ENCODE measurements around the gene LPCAT1.
"Not testable (repeated sequence)": the region's sequence is repeated elsewhere in the genome, so short reads cannot be mapped to it uniquely, and the experiment has no call there.

Gene LPCAT1

DNA sequence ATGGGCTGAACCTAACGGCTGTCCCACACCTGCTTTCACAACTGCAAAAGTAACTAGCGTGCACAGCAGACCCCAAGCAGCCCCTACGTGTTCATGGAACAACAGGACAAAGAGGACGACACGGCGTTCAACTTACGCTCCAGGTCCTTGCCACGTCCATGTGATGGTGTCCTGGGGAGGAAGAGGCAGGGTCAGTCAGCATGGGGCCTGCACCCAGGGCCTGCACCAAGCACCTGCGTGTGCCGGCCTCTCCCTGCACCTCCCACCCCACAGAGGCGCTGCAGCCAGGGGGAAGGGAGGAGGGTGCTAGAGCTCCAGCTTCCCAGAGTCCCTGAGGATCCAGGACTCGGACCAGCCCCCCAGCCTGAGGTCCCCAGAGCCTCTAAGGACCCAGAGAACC, 43.0 kb downstream of the LPCAT1 start:
- H3K27me3 ChIP-seq (ENCODE audit: control insufficient read depth, insufficient read depth, low read length) = no peaks in the 10 kb centered on the region
- H3K4me1 ChIP-seq (ENCODE audit: control insufficient read depth, insufficient read depth, low read length) = no peaks in the 10 kb centered on the region
- H3K9ac ChIP-seq (ENCODE audit: low read depth, low read length) = no peak overlapping the region
- H3K9me3 ChIP-seq (ENCODE audit: control insufficient read depth, insufficient read depth, low read length) = no peaks in the 10 kb centered on the region
- no peak overlapping the region for H3K4me3 ChIP-seq (ENCODE audit: low read depth, low read length)
- peaks cover 74% of the 10 kb centered on the region for H3K36me3 ChIP-seq (ENCODE audit: control insufficient read depth, insufficient read depth, low read length)

DNA sequence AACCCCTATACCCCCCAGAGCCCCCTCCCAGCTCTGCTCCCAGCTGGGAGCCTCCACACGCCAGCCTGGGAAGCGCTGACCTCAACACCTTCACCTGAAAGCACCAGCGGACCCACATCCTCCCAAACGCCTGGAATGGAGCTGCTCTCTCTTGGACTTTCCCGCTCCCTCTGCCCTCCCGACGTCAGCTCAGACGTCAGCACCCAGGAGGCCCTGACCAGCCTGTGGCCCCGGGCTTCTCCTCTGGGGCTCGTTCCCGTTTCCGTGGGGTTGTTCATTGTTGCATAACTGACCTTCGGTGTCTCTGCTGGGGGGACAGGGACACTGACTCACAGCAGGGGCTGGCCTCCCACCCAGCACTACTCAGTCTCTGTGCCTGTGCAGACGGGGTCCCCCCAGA, 43.5 kb downstream of the LPCAT1 start:
- no peaks in the 10 kb centered on the region for H3K27me3 ChIP-seq (ENCODE audit: control insufficient read depth, insufficient read depth, low read length)
- H3K9ac ChIP-seq (ENCODE audit: low read depth, low read length) = no peak overlapping the region
- peaks cover 74% of the 10 kb centered on the region for H3K36me3 ChIP-seq (ENCODE audit: control insufficient read depth, insufficient read depth, low read length)
- no peaks in the 10 kb centered on the region for H3K9me3 ChIP-seq (ENCODE audit: control insufficient read depth, insufficient read depth, low read length)
- H3K4me1 ChIP-seq (ENCODE audit: control insufficient read depth, insufficient read depth, low read length) = no peaks in the 10 kb centered on the region
- H3K4me3 ChIP-seq (ENCODE audit: low read depth, low read length) = no peak overlapping the region

DNA sequence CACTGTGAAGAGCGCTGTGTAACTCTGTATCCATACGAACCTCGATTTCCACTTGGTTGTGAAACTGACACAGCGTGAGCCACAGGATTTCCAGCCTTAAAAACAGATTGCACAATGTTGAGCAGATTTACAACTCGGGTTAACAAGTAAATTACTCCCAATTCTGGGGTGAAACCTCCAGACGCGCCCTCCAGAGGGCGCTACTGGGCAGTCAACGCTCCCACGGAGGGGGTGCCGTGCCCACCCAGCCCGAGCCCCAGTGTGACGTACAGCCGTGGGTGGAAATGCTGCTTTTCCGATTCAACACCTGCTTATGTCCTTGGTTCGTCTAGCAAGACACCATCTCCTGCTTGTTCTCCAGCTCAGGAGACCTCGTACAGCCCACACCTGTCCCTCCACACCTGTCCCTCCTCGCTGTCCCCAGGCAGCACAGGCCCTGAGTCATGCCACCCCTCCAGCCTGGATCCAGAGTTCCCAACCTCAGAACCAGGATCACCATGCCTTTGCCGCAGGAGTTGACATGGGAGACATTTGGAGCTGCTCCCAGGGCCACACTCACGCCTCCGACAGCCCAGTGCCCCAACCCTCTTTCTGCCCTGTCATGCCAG, 44.1 kb downstream of the LPCAT1 start:
- no peak overlapping the region for H3K9ac ChIP-seq (ENCODE audit: low read depth, low read length)
- no peaks in the 10 kb centered on the region for H3K9me3 ChIP-seq (ENCODE audit: control insufficient read depth, insufficient read depth, low read length)
- H3K4me3 ChIP-seq (ENCODE audit: low read depth, low read length) = no peak overlapping the region
- H3K4me1 ChIP-seq (ENCODE audit: control insufficient read depth, insufficient read depth, low read length) = no peaks in the 10 kb centered on the region
- peaks cover 75% of the 10 kb centered on the region for H3K36me3 ChIP-seq (ENCODE audit: control insufficient read depth, insufficient read depth, low read length)
- no peaks in the 10 kb centered on the region for H3K27me3 ChIP-seq (ENCODE audit: control insufficient read depth, insufficient read depth, low read length)

DNA sequence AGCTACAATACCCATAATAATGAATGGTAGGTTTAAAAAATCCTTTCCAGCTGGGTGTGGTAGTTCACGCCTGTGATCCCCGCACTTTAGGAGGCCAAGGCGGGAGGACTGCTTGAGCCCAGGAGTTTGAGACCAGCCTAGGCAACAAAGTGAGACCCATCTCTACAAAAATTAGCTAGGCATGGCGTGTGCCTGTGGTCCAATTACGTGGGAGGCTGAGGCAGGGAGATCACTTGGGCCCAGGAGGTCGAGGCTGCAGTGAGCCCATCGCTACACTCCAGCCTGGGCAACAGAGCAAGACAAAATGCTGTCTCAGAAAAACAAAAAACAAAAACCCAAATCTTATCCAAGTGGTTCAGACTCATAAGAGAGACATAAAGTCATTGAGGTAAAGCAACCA, 44.7 kb downstream of the LPCAT1 start:
- Histone ChIP-seq H3K36me3 (ENCODE audit: control insufficient read depth, insufficient read depth, low read length) (peaks cover 75% of the 10 kb centered on the region), H3K9ac (ENCODE audit: low read depth, low read length) (no peak overlapping the region), H3K9me3 (ENCODE audit: control insufficient read depth, insufficient read depth, low read length) (no peaks in the 10 kb centered on the region), H3K4me1 (ENCODE audit: control insufficient read depth, insufficient read depth, low read length) (no peaks in the 10 kb centered on the region), H3K4me3 (ENCODE audit: low read depth, low read length) (no peak overlapping the region), H3K27me3 (ENCODE audit: control insufficient read depth, insufficient read depth, low read length) (no peaks in the 10 kb centered on the region)

DNA sequence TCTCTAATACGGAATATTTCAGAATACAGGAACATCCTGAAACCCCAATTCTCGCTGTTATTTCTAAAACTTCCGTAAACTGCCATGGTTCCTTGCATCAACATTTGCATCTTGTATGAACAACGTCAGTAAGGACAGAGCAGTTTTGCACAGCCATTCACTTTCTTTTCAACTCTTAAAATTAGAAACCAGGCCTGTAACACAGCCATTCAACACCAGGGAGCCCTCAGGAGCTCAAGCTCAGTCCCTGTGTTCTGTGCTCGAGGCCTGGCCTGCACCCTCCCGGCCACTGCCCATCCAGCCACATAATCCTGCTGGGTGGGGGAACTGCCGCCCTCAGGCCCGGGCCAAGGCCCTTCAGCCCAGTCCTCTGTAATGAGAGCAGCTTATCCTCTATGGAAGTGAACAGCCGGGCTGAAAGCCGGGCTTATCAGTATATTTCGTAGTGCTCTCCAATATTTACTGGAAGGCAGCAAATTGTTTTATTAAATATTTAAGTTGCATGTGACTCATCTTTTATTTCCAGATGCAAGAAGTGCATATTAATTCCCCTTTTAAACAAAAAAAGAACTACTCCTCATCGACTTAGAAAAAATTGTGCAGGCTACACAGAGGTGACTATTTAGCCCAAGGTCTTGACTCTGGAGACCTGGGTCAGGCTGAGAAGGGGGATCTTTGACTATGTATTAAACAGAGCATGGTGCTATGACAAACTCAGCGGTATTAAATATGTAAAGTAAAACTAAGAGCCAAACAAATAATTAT, 45.3 kb downstream of the LPCAT1 start:
- H3K27me3 ChIP-seq (ENCODE audit: control insufficient read depth, insufficient read depth, low read length) = no peaks in the 10 kb centered on the region
- H3K36me3 ChIP-seq (ENCODE audit: control insufficient read depth, insufficient read depth, low read length) = peaks cover 75% of the 10 kb centered on the region
- H3K4me3 ChIP-seq (ENCODE audit: low read depth, low read length) = no peak overlapping the region
- no peak overlapping the region for H3K9ac ChIP-seq (ENCODE audit: low read depth, low read length)
- no peaks in the 10 kb centered on the region for H3K9me3 ChIP-seq (ENCODE audit: control insufficient read depth, insufficient read depth, low read length)
- H3K4me1 ChIP-seq (ENCODE audit: control insufficient read depth, insufficient read depth, low read length) = no peaks in the 10 kb centered on the region

DNA sequence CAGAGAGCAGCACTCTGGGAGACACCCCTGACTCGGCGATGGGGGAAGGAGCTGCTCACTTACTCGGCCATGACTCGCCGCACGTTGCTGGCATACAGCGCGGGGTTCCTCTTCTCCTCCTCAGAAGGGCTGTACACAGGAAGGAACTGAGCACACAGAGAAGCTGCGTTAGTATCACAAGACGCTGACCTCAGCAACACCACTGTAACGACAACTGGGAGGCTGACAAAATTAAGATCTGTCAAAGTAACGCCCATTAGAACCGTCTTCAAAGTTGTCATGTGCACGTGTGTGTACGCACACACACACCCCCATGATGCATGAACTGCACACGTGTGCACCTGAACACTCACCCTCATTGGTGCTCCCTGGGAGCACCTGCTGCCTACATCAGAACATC, 46.4 kb downstream of the LPCAT1 start:
- Histone ChIP-seq H3K9me3 (ENCODE audit: control insufficient read depth, insufficient read depth, low read length) (no peaks in the 10 kb centered on the region), H3K36me3 (ENCODE audit: control insufficient read depth, insufficient read depth, low read length) (peaks cover 77% of the 10 kb centered on the region), H3K27me3 (ENCODE audit: control insufficient read depth, insufficient read depth, low read length) (no peaks in the 10 kb centered on the region), H3K9ac (ENCODE audit: low read depth, low read length) (no peak overlapping the region), H3K4me1 (ENCODE audit: control insufficient read depth, insufficient read depth, low read length) (no peaks in the 10 kb centered on the region), H3K4me3 (ENCODE audit: low read depth, low read length) (no peak overlapping the region)

DNA sequence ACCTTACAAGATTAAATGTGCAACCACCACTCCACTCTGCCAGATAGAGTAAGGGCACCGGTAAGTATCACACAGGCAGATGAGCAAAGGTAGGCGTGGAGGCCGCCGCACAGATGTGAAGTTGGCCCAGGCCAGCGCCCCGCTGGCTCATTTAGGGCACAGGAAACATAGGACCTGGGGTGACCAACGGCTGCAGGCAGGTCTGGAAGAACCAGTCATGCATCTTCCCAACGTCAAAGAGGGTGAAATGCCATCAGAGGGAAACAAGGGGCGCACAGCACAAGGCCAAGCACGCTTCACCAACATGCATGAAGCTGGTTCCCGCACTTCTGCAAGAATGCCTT, 46.8 kb downstream of the LPCAT1 start:
- H3K9me3 ChIP-seq (ENCODE audit: control insufficient read depth, insufficient read depth, low read length) = no peaks in the 10 kb centered on the region

DNA sequence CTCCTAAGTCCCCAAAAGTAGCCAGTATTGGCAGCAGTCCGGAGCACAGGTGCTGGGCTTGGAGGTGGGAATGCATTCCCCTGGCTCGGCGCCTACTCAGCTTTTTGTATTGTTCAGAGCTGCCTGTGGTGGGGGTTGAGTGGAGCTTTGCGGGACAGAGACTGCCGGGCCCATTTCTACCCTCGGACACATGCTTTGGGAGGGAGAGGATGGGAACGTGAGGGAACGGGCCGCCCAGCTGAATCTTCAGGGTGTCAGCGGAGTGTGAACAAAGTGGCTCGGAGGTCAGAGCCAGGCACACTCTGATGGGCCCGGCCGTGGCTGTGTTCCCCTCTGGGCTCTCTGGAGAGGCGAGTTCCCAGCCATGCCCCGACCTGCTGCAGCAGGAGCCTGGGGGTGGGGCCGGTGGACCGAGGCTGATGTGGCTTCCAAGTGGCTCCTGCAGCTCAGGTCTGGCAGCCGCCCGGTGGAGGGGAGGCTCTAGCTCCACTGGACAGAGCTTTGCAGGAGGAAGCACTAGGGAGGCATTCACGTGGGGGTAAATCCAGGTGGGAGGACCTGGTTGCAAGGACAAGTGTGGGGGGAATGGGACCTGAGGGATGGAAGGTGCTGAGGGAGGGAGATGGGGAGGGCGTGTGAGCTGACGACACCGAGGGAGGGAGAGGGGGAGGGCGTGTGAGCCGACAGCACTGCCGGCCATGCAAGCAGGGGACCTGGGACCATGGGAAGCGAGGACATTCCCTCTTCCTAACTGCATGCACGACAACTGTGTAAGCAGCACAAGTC, 47.4 kb downstream of the LPCAT1 start:
- Histone ChIP-seq H3K9me3 (ENCODE audit: control insufficient read depth, insufficient read depth, low read length) (no peaks in the 10 kb centered on the region), H3K4me3 (ENCODE audit: low read depth, low read length) (no peak overlapping the region), H3K4me1 (ENCODE audit: control insufficient read depth, insufficient read depth, low read length) (no peaks in the 10 kb centered on the region), H3K9ac (ENCODE audit: low read depth, low read length) (no peak overlapping the region), H3K36me3 (ENCODE audit: control insufficient read depth, insufficient read depth, low read length) (peaks cover 80% of the 10 kb centered on the region), H3K27me3 (ENCODE audit: control insufficient read depth, insufficient read depth, low read length) (no peaks in the 10 kb centered on the region)

More for the DNA sequence above, 46.8 kb downstream of the LPCAT1 start:
- Histone ChIP-seq H3K36me3 (ENCODE audit: control insufficient read depth, insufficient read depth, low read length) (peaks cover 80% of the 10 kb centered on the region), H3K9ac (ENCODE audit: low read depth, low read length) (no peak overlapping the region), H3K27me3 (ENCODE audit: control insufficient read depth, insufficient read depth, low read length) (no peaks in the 10 kb centered on the region), H3K4me3 (ENCODE audit: low read depth, low read length) (no peak overlapping the region), H3K4me1 (ENCODE audit: control insufficient read depth, insufficient read depth, low read length) (no peaks in the 10 kb centered on the region)

DNA sequence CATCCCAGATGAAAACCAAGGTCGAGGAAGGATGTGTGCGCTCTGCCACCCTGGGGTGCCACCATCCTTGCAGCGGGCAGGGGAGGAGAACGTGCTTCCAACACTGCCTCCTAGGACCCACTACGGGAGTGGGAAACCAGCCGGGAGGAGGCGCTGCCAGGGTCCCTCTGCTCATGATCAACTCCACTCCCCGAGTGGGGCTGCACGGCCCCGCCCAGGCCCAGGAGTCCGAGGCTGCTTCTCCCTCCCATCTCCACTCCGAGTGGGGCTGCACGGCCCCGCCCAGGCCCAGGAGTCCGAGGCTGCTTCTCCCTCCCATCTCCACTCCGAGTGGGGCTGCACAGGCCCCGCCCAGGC, 48.2 kb downstream of the LPCAT1 start:
- not testable (repeated sequence) for H3K9me3 ChIP-seq (ENCODE audit: control insufficient read depth, insufficient read depth, low read length); H3K9ac ChIP-seq (ENCODE audit: low read depth, low read length); H3K4me1 ChIP-seq (ENCODE audit: control insufficient read depth, insufficient read depth, low read length); H3K27me3 ChIP-seq (ENCODE audit: control insufficient read depth, insufficient read depth, low read length); H3K4me3 ChIP-seq (ENCODE audit: low read depth, low read length)
- peaks cover 83% of the 10 kb centered on the region for H3K36me3 ChIP-seq (ENCODE audit: control insufficient read depth, insufficient read depth, low read length)

DNA sequence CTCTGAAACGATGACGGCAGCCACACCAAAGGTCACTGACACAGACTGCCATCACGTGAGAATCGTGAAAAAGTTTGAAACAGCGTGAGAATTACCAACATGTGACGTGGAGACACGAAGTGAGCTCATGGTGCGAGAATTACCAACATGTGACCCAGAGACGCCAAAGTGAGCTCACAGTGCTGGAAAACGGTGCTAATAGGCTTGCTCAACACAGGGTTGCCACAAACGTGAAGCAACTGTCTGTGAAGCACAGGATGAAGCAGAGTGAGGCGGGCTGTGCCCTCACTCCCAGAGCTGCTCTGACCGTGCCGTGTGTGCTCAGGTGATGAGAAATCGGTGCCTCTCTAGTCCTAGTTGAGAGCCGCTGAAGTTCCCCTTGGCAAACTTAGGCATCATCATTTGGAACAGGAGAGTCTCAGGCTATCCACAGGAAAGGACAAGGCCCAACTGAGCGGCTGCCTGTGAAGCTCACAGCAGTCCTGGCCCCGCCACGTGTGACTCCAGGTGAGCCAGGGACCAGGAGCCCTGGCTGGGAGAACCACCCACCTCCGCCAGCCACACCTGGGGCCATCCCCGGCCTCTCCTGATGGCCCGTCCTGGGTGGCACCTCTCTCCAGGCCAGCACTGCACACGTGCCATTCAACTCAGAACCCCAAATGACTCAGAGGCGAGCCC, 48.8 kb downstream of the LPCAT1 start:
- Histone ChIP-seq H3K9ac (ENCODE audit: low read depth, low read length) (no peak overlapping the region), H3K27me3 (ENCODE audit: control insufficient read depth, insufficient read depth, low read length) (no peaks in the 10 kb centered on the region), H3K9me3 (ENCODE audit: control insufficient read depth, insufficient read depth, low read length) (no peaks in the 10 kb centered on the region), H3K4me3 (ENCODE audit: low read depth, low read length) (no peak overlapping the region), H3K36me3 (ENCODE audit: control insufficient read depth, insufficient read depth, low read length) (peaks cover 88% of the 10 kb centered on the region), H3K4me1 (ENCODE audit: control insufficient read depth, insufficient read depth, low read length) (no peaks in the 10 kb centered on the region)

DNA sequence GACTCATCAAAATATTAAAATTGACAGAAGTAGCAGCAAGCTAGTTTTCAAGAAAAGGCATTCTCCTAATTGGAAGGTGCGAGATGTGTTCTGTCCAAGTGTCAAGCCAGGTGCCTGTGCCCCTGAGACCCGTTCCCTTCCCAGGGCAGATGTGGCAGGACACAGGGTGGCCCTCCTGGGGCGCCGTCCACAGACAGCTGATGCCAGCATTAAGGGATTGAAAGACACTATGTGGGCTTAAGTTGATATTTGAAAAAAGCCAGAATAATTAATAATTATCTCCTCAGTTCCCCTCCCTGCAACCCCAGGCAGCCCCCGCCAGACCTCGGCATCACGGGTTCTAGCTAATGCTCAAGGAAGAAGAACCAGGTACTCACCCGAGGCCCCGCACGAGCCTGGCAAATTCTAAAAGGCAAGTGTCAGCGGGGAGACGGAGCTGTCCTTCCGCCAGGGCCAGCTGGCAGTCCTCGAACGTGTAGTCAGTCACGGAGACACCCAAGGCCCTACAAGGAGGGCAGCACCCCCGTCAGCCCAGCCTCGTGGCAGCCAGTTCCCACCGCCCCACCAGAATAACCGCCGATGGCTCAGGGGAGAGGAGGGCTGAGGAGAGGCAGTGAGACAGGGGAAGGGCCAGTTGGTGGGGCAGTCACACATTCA, 49.4 kb downstream of the LPCAT1 start:
- Histone ChIP-seq H3K9me3 (ENCODE audit: control insufficient read depth, insufficient read depth, low read length) (no peaks in the 10 kb centered on the region), H3K36me3 (ENCODE audit: control insufficient read depth, insufficient read depth, low read length) (peaks cover 89% of the 10 kb centered on the region), H3K9ac (ENCODE audit: low read depth, low read length) (no peak overlapping the region), H3K4me3 (ENCODE audit: low read depth, low read length) (no peak overlapping the region), H3K27me3 (ENCODE audit: control insufficient read depth, insufficient read depth, low read length) (no peaks in the 10 kb centered on the region), H3K4me1 (ENCODE audit: control insufficient read depth, insufficient read depth, low read length) (no peaks in the 10 kb centered on the region)

All from iPS-15b (cell line).